Activated CD4-positive, alpha-beta T cell treated with anti-CD3 and anti-CD28 coated beads, Interleukin-2, amount 50 U/mL, for 16 hours (primary cell): ENCODE data around the gene UBE2E2.

ENCODE experiments used
- DNase-seq: peaks from one replicate; pipeline ENCODE4 v3.0.0-alpha.2; 2020

Gene UBE2E2

DNA sequence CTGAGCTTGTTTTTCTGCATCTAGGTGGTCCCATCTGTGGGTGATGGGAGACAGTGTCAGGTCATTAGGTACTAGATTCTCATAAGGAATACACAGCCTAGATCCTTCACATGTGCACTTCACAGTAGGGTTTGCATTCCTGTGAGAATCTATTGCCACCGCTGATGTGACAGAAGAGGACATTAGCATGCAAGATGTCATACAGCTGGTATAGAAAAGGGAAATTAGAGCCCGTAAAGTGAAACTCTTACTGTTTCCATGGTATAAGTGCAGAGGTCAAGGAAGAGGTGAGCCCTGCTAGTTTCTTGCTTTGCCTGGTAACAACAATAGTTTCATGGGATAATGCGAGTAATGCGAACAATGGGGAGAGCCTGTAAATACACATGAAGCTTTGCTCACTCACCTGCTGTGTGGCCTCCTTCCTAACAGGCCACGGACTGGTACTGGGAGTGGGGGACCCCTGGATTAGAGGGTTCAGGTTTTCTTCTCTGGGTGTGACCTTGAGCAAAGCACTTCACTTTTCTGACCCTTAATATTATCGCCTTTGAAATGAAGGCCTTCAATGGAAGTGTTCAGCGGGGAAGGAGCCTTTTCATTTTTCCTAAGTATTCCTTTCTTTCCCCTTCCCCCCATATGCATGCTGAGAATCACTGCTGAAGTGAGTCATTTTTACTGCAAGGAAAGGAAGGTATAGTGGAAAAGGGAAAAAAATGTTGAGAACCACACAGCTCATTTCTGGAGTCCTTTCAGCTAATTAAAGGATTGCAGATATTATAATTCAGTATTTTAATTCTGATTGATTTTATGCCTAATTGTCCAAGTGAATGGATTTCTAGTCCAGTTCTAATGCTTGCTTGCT is 286.4 kb downstream of the UBE2E2 start:
- DNase-seq = no peak

DNA sequence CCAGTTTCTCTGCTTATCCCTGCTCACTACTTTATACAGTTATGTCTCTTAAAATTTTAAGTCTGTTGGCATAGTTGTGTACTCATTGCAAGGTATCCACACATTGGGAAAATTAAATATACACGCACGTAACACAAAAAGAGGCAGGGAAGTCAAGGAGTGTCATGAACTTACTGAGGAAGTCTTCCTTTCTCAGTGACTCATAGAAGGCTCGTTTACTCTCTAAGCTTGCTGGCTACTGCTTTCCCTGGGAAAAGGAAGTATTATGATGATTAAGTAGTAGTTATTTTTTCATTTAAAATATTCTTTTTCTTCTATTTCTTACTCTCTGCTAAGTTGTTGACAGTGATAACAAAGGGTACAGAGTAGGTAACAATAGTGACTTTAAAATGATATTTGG is 287.3 kb downstream of the UBE2E2 start:
- DNase-seq = no peak

DNA sequence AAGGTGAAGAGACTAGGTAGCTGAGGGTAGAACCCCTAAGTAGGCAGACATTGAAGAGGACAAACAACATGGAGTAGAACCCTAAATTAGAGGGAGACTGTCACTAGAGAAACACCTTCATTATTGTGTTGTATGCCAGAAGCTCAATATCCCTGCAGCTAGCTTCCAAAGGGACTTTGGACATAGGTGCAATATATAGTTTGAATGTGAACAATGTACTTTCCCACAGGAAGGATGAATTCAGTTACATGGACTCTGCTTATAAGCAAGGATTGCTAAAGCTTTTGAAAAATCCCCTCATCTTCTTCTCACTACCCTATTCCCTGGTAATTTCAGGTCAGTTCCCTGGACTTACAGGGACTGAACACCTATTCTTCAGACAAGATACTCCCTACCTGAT is 288.9 kb downstream of the UBE2E2 start:
- DNase-seq = no peak

DNA sequence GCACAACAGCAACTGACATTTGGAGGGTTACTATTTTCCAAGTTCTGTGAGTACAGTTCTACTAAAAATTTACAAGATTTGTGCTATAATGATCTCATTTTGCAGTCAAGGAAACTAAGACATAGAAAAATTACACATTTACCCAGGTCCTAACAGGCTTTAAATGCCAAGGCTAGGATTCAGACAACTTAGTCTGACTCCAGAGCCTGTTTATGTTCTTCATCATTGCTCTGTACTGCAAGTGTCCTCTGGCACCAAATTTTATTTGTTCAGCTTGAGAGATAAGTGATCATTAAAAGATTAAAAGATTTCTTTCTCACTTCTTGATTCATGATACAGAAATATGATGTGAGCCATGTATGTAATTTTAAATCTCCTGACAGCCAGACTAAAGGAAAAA is 290.8 kb downstream of the UBE2E2 start:
- no peak for DNase-seq

DNA sequence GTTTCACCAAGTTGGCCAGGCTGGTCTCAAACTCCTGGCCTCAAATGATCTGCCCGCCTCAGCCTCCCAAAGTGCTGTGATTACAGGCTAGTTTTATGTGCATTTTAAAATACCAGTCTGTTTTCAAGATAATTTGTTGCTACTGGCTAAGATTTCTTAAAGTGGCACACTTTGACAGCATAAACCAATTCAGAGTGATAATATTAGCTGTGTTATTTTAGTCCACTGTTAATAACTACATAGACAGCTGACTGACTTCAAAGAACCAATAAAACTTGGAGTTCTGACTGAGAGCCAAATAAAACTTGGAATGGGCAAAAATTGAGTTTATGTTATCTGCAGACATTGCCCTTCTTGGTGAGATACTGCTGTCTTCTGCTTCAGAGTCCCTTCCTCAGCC is 291.8 kb downstream of the UBE2E2 start:
- no peak for DNase-seq

DNA sequence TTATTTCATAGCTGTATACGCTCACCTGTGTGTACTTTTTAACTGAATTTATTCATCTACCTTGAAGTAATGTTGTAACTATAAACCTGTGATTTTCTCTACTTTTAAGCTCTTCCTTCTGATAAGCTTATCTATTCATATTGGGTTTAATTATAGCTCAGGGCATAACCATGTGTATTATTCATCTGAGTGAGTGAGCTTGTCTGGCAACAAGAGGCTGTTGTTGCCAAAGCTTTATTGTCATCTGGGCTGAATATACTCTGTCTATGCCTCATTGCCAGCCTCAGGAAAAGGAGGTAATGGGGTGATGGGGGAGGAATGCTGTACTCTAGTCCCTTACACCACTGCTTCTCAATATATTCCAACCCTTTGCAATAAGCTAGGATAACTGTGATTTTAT is 292.4 kb downstream of the UBE2E2 start:
- DNase-seq = no peak

DNA sequence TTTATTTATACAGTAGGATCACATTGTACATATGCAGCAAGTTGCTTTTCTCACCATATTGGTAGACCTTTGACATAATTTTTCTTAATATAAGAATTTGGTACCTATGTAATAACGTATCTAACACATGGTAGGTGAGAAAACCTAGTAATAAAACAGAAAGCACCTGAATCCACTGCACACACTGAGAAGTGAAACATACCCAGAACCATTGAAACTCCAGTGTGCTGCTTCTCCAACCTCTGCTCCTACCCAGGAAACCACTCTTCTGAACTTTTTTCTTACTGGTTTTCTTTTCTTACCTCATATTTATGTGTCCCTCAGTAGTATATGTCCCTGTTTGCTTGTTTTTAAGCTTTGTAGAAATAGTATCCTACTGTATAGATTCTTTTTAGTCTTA is 293.0 kb downstream of the UBE2E2 start:
- DNase-seq = no peak

DNA sequence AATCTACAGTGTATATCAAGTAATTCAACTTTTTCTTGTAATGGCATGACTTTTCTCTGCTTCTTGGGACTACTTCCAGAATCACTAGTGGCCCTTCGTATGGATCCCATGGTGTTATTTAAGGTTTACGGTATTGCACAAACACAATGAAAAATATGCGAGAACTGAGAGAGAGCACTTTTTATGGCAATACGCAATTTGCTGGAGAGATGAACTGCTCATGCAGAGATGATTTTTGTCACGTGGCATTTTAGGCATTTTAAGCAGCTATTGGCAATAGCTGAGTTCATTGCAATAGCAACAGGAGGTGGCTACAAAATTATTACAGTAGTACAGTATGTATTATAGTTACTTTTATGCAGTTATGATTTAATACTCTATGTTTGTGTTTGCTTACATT is 294.0 kb downstream of the UBE2E2 start:
- no peak for DNase-seq

DNA sequence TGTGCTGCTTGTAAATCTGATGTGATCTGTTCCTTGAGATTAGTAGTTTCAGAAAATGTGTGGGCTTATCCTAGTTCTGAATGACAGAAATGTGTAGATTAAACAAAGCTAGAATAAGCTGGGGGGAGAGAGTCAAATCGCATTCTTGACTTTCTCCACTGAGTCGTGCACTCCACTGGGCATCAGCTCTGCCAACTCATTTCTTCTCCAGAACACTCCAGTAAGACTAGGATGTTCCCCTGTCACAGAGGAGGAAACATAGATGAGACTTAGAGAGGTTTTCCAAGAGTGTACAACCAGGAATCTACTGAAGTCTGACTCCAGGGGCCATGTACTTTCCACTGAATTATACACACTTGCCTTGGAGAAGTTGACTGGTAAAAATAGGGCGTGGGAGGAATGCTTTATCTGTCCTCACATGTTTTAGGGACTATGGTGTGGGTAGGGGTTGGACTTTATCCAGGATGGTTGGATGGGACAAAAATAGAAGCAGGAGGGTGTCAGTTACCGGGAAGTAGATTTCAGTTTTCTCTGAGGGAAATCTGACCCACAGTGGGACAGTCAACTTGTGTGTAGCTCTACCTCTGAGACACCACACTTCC is 298.2 kb downstream of the UBE2E2 start:
- DNase-seq = no peak

DNA sequence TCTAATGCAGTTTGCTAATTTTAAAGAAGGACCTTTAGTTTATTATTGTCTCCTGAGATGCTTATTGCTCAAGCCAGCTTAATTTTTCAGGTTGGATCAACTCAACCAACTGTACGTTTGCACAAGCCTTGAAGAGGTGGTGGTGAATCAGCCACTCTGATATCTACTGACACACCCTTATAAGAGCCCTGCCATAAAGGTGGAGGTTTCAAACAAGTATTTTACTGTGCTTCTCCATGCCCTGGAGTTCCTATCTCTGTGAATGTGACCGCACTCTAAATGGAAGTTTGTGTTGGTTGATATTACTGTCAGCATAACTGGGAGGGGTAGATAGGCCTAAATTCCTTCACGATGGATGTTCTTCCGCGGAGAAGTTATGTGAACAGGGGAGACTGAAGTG is 305.3 kb downstream of the UBE2E2 start:
- no peak for DNase-seq

DNA sequence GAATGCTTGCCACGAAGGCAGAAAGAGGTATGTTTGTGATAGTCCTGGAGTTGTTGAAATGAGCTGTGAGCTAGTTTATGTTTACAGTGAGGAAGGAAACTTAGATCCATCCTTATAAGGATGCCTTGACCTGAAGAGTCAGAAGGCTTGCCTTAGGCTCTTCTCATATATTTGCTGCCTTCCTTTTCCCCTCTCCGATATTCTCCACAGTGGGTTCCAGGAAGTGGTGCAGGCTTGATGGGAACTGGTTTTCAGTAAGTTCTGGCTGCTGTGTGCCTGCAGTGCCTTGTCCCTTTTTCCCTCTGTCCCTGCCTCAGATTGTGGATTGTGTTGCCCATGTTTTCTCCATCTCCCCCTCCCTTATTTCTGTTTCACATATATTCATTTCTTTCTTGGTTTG is 315.3 kb downstream of the UBE2E2 start:
- DNase-seq = no peak

DNA sequence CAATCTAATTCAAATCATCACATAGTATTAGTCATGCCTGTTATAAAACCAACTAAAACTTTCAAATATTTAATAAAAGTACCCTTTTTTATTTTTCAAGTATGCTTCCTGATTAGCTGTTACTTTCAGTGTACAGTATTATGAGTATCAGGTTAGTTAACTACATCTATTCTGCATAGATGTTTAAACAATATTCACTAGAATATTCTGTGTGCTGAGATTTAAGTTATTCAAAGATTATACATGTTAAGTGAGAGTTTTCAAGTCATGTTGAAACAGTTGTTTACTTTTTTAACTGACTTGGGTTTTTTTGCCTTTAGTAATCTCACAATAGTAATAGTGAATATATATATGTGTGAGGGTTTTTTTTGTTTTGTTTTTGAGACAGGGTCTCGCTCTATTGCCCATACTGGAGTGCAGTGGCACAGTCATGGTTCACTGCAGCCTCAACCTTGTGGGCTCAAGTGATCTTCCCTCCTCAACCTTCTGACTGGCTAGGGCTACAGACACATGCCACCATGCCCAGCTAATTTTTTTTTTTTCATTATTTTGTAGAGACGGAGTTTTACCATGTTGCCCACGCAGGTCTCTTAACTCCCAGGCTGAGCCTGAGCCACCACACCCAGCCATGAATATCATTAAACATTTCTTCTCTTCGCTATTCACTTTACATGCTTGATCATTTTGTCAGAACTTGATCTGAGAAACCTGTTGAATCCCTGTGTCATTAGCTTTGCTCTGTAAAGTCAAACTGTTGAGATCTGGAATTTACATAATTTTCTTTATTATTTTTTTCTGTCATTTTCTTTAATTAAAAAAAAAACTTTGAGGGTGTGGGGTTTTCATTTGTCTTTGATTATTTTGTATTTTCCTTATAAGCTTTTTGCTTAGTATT is 316.4 kb downstream of the UBE2E2 start:
- no peak for DNase-seq

DNA sequence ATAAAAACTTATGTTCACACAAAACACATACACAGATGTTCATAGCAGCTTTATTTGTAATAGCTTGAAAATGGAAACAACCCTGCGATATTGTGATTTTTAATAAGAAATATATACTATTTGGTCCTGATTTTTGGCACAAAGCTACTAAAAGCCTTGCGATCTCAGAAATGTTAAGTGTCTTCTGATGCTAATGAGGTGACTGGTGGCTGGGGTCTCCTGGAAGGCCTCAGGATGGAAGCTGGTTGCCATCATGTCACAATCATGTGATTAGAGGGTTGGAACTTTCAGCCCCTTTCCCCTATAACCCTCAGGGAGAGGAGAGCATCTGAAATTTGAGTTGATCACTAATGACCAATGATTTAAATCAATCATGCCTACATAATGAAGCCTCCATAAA is 324.2 kb downstream of the UBE2E2 start:
- DNase-seq = no peak

DNA sequence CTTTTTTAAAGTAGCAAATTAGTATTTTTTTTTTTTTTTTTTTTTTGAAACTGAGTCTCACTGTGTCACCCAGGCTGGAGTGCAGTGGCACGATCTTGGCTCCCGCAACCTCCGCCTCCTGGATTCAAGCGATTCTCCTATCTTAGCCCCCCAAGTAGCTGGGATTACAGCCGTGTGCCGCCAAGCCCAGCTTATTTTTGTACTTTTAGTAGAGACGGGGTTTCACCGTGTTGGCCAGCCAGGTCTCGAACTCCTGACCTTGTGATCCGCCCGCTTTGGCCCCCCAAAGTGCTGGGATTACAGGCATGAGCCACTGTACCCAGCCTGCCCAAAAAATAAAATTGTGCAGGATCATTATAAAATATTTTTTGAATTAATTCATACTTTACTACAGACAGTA is 330.5 kb downstream of the UBE2E2 start:
- no peak for DNase-seq

DNA sequence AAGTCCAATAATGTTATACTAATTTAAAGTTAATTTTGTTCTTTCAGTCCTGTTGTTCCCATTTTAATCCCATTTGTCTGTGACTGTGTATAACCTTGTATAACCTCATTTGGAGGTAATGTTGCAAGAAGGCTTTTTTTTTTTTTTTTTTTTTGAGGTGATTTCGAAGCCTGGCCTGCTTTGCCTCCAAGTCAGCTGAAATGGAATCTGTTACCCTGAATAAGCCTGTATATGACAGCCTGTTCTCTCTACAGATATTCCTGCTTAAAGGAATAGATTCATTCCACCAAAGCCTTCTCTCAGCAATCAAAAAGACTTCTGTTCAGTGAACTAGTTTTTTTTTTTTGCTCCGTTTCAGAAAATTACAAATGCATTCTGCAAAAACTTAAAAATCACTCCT is 330.9 kb downstream of the UBE2E2 start:
- DNase-seq = no peak

DNA sequence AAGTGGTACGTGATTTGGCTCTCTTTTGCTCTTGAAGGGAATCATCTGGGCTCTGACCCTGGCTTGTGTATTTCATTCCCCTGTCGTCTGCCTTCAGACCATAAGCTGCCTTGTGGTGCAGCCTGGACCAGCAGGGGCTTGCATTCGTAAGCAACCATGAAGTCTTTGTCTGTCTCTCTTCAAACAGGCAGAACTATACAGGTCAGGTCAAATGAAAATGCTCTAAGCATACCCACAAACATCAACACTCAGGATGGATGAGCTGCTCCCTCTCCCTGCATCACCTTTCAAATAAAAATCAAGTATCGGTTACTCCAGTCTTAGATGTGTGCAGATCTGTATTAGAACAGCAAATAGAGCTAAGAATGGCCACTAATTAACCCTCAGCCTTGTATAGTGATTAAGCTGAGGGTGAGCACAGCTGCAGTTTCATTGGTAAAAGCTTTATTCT is 334.0 kb downstream of the UBE2E2 start:
- DNase-seq = no peak

DNA sequence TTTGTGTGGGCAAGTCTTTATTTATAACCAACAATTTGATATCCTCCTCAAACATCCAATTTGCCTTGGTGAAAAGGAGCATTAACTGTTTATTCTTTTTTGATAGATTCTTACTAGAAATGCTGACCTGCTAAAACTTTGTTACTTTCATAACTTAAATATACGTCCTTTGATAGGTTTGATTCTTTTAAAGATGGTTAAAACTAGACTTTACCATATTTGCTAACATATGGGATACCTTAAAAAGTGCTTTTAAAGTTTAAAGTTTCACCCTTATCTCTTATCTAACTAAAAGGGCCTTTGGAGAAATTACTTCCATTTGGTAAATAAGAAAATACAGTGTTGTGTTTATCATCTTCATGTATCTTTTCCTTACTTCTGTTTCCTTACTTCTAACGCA is 336.1 kb downstream of the UBE2E2 start:
- DNase-seq = no peak

DNA sequence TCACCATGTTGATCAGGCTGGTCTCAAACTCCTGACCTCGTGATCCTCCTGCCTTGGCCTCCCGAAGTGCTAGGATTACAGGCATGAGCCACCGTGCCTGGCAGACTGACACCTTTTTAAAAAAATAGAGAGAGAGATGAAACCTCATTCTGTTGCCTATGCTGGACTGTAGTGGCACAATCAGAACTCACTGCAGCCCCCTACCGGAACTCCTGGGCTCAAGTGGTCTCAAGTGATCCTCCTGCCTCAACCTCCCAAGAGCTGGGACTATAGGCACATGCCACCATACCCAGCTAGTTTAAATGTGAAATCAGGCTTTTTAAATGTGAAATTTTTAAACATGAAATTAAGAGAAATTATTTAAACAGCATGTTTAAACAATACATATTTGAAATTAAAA is 337.5 kb downstream of the UBE2E2 start:
- DNase-seq = no peak

DNA sequence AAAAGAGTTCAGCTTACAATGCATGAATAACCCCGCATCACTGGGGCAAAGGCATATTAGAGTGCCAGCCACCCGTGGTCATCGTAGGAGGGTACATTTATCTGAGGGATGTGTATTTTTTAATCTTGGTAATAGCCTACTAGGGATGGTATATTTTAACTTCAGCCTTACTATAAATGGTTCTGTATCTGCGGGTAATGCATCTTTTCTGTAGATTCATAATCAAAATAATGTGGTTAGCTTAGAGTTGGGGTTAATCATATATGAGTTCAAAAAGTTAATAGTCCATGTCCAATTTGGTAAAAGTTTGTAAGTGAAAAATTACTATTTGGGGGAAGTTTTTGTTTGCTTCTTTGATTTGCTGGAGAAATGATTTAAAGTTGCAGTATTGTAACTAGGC is 339.0 kb downstream of the UBE2E2 start:
- no peak for DNase-seq

DNA sequence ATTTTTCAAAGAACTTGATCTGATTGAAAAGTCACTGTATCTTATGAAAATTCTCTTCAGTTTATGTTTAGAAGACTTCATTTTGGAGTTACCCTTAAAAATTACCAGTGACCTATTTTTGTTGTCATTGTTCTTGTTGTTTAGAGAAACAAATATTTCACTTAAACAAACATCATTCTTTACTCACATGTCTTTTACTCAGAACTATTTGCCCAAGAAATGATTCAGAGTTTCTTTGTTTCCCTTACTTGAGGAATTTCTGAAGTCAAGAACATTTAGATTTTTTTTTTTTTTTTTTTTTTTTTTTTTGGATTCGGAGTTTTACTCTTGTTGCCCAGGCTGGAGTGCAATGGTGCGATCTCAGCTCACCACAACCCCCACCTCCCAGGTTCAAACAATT is 343.1 kb downstream of the UBE2E2 start:
- no peak for DNase-seq

DNA sequence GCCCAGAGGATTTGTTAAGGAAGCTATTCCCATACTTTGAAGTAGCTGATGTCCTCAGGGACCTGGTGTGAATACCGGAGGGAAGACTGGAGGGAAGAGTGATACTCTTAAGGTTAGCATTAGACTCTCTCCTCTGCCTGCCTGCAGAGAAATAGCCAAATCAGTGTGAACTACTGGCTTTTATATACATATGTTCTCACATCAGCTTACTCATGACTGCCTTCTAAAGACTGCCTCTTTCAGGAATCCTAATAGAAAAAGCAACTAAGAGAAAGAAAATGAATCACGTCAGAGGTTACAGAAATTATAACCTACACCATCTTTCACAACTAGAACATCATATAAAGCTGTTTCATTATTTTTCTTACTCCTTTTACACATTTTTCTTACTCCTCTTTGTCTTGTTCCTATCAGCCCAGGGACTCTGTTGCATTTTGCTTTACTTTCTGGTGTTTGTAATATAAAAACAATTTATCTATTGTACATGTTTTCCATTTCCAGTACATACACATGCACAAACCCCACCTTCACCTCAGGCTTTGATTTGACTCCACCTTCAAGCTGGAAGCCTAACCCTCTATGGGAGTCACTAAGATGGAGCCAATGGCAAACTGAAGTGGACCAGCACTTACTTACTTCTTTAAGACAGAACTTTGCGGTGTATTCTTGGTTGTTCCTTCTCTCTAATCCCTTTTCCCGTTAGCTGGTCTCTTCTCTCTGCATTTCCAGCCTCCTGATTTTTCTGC is 345.0 kb downstream of the UBE2E2 start:
- DNase-seq = no peak

DNA sequence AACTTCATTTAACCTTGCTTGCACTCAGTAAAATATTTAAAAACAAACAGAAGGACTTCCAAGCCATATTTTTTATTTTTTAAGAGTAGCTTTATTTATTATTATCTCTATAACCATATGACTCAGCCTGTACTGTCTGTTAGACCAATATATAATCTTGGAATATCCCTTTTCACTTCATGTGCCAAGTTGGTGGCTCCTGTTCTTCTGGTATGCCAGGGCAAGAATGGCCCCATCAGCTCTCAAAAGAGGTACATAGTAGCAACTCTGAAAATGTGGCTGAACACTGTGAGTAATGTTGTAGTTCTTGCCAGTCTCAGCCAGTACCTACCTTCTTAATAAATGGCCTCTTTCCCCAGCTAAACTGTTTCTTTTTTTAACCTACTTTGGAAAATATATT is 345.6 kb downstream of the UBE2E2 start:
- no peak for DNase-seq
